ENCODE data around the gene TRMT10C.
A peak's percentile ranks its signal among the peaks of the same experiment; 100 is the strongest.
"Not testable (repeated sequence)": the region's sequence is repeated elsewhere in the genome, so short reads cannot be mapped to it uniquely, and the experiment has no call there.

The TRMT10C gene

GRCh38 chr3:101561630-101562328, at the start of gene TRMT10C:
TRMT10C (plus strand) TSS chr3:101561868; CDS start chr3:101564782, 2,914 bp downstream.
- DNase-seq (ENCODE audit: low spot score), result peak; percentile 94

- DNase-seq (ENCODE audit: low spot score), result no peak
Observed at GRCh38 chr3:101512396-101512645, 49.3 kb upstream of the TRMT10C start.

- peak; percentile 85 for DNase-seq (ENCODE audit: low spot score)
Observed at GRCh38 chr3:101512646-101513418, 48.8 kb upstream of the TRMT10C start, which contains the start of gene SENP7. SENP7 (minus strand) TSS chr3:101513212; CDS start chr3:101513130, 82 bp downstream.

- DNase-seq (ENCODE audit: low spot score), result no peak
Observed at GRCh38 chr3:101513419-101513986, 48.2 kb upstream of the TRMT10C start.

- DNase-seq (ENCODE audit: low spot score), result no peak
Observed at GRCh38 chr3:101518421-101518871, 43.2 kb upstream of the TRMT10C start.

- DNase-seq (ENCODE audit: low spot score), result no peak
Observed at GRCh38 chr3:101519685-101520365, 41.8 kb upstream of the TRMT10C start.

- DNase-seq (ENCODE audit: low spot score), result no peak
Observed at GRCh38 chr3:101521211-101521701, 40.4 kb upstream of the TRMT10C start.

GRCh38 chr3:101527441-101527840, 34.2 kb upstream of the TRMT10C start:
- DNase-seq (ENCODE audit: low spot score), result peak; percentile 44

- DNase-seq (ENCODE audit: low spot score), result no peak
Observed at GRCh38 chr3:101527906-101528305, 33.8 kb upstream of the TRMT10C start.

- peak; percentile 87 for DNase-seq (ENCODE audit: low spot score)
Observed at GRCh38 chr3:101529816-101530685, 31.6 kb upstream of the TRMT10C start.

- DNase-seq (ENCODE audit: low spot score), result no peak
Observed at GRCh38 chr3:101530686-101531047, 31.0 kb upstream of the TRMT10C start.

GRCh38 chr3:101531473-101532086, 30.1 kb upstream of the TRMT10C start:
- no peak for DNase-seq (ENCODE audit: low spot score)

GRCh38 chr3:101532783-101533602, 28.7 kb upstream of the TRMT10C start:
- no peak for DNase-seq (ENCODE audit: low spot score)

- no peak for DNase-seq (ENCODE audit: low spot score)
Observed at GRCh38 chr3:101533603-101533968, 28.1 kb upstream of the TRMT10C start.

- no peak for DNase-seq (ENCODE audit: low spot score)
Observed at GRCh38 chr3:101535221-101535620, 26.4 kb upstream of the TRMT10C start.

- no peak for DNase-seq (ENCODE audit: low spot score)
Observed at GRCh38 chr3:101536266-101536665, 25.4 kb upstream of the TRMT10C start.

- DNase-seq (ENCODE audit: low spot score), result not testable (repeated sequence)
Observed at GRCh38 chr3:101536955-101537354, 24.7 kb upstream of the TRMT10C start.

GRCh38 chr3:101542957-101543356, 18.7 kb upstream of the TRMT10C start:
- no peak for DNase-seq (ENCODE audit: low spot score)

GRCh38 chr3:101544161-101544850, 17.4 kb upstream of the TRMT10C start:
- no peak for DNase-seq (ENCODE audit: low spot score)
